Duodenal mucosa (tissue), 2 donors: Measurements from ENCODE around the gene NDP.

Source experiments
- H3K27ac ChIP-seq: one replicate; pipeline ENCODE4 v1.7.0; 2013; ENCODE audit warnings: low read depth, low read length
- H3K27me3 ChIP-seq, 2 donors: one replicate each; pipeline ENCODE4 v1.7.0; 2013; ENCODE audit warnings: low read length in 2 of 2, control low read depth in 1 of 2; ENCODE audit not compliant: insufficient read depth in 2 of 2, control insufficient read depth in 1 of 2
- H3K36me3 ChIP-seq, 2 donors: one replicate each; pipeline ENCODE4 v1.7.0; 2013; ENCODE audit warnings: low read length in 2 of 2, control low read depth in 1 of 2; ENCODE audit not compliant: insufficient read depth in 2 of 2, control insufficient read depth in 1 of 2
- H3K4me1 ChIP-seq, 2 donors: one replicate each; pipeline ENCODE4 v1.7.0; 2013; ENCODE audit warnings: low read length in 2 of 2, control low read depth in 1 of 2; ENCODE audit not compliant: insufficient read depth in 2 of 2, control insufficient read depth in 1 of 2
- H3K4me3 ChIP-seq, 2 donors: one replicate each; pipeline ENCODE4 v1.7.0; 2013; ENCODE audit warnings: low read length in 2 of 2, low read depth in 1 of 2
- H3K9ac ChIP-seq, 2 donors: one replicate each; pipeline ENCODE4 v1.7.0; 2013; ENCODE audit warnings: low read length in 2 of 2, low read depth in 1 of 2
- H3K9me3 ChIP-seq, 2 donors: one replicate each; pipeline ENCODE4 v1.7.0; 2013; ENCODE audit warnings: low read length in 2 of 2, control low read depth in 1 of 2; ENCODE audit not compliant: control insufficient read depth in 1 of 2

The NDP gene

GRCh38 chrX:43973249-43974099 lies at the start of gene NDP:
NDP (minus strand) TSS chrX:43973390; CDS start chrX:43958645, 14,745 bp downstream.
- H3K9me3 ChIP-seq = no peaks in the 10 kb centered on the region
- no peak within 1 kb of the TSS for H3K27ac ChIP-seq
- no peaks in the 10 kb centered on the region for H3K36me3 ChIP-seq
- peaks cover 0 to 7% of the 10 kb centered on the region in 2 donors for H3K4me1 ChIP-seq
- H3K27me3 ChIP-seq = peaks cover 0 to 3% of the 10 kb centered on the region in 2 donors
- peak within 1 kb of the TSS; percentile 34 to 47 for H3K4me3 ChIP-seq
- H3K9ac ChIP-seq = no peak within 1 kb of the TSS

GRCh38 chrX:44022964-44023363 lies 49.8 kb upstream of the NDP start:
- Histone ChIP-seq H3K9me3 (no peaks in the 10 kb centered on the region), H3K27ac (no peak overlapping the region), H3K4me3 (no peak overlapping the region), H3K9ac (no peak overlapping the region), H3K27me3 (no peaks in the 10 kb centered on the region), H3K4me1 (no peaks in the 10 kb centered on the region), H3K36me3 (no peaks in the 10 kb centered on the region)

GRCh38 chrX:44020693-44021092 lies 47.5 kb upstream of the NDP start:
- no peaks in the 10 kb centered on the region for H3K36me3 ChIP-seq
- no peaks in the 10 kb centered on the region for H3K9me3 ChIP-seq
- H3K27me3 ChIP-seq = no peaks in the 10 kb centered on the region
- no peak overlapping the region for H3K4me3 ChIP-seq
- no peak overlapping the region for H3K9ac ChIP-seq
- no peaks in the 10 kb centered on the region for H3K4me1 ChIP-seq
- no peak overlapping the region for H3K27ac ChIP-seq

GRCh38 chrX:44019911-44020310 lies 46.7 kb upstream of the NDP start:
- H3K27ac ChIP-seq = no peak overlapping the region
- H3K9me3 ChIP-seq = no peaks in the 10 kb centered on the region
- no peaks in the 10 kb centered on the region for H3K36me3 ChIP-seq

GRCh38 chrX:44017676-44018075 lies 44.5 kb upstream of the NDP start:
- H3K27ac ChIP-seq = no peak overlapping the region
- H3K36me3 ChIP-seq = no peaks in the 10 kb centered on the region
- no peaks in the 10 kb centered on the region for H3K4me1 ChIP-seq
- no peak overlapping the region for H3K9ac ChIP-seq
- no peaks in the 10 kb centered on the region for H3K27me3 ChIP-seq
- H3K4me3 ChIP-seq = no peak overlapping the region
- H3K9me3 ChIP-seq = no peaks in the 10 kb centered on the region

More at GRCh38 chrX:44019911-44020310, 46.7 kb upstream of the NDP start:
- Histone ChIP-seq H3K4me1 (no peaks in the 10 kb centered on the region), H3K4me3 (no peak overlapping the region), H3K27me3 (no peaks in the 10 kb centered on the region), H3K9ac (no peak overlapping the region)

GRCh38 chrX:44016906-44017305 lies 43.7 kb upstream of the NDP start:
- no peaks in the 10 kb centered on the region for H3K27me3 ChIP-seq
- H3K36me3 ChIP-seq = no peaks in the 10 kb centered on the region
- no peak overlapping the region for H3K9ac ChIP-seq
- H3K4me1 ChIP-seq = no peaks in the 10 kb centered on the region
- H3K27ac ChIP-seq = no peak overlapping the region
- H3K9me3 ChIP-seq = no peaks in the 10 kb centered on the region
- H3K4me3 ChIP-seq = no peak overlapping the region

- no peak overlapping the region for H3K27ac ChIP-seq
- no peaks in the 10 kb centered on the region for H3K36me3 ChIP-seq
- H3K4me3 ChIP-seq = no peak overlapping the region
- H3K27me3 ChIP-seq = no peaks in the 10 kb centered on the region
- H3K4me1 ChIP-seq = no peaks in the 10 kb centered on the region
- H3K9me3 ChIP-seq = no peaks in the 10 kb centered on the region
- H3K9ac ChIP-seq = no peak overlapping the region
Observed at GRCh38 chrX:44012484-44013096, 39.4 kb upstream of the NDP start.

GRCh38 chrX:44011506-44011905 lies 38.3 kb upstream of the NDP start:
- Histone ChIP-seq H3K9me3 (no peaks in the 10 kb centered on the region), H3K4me1 (no peaks in the 10 kb centered on the region), H3K27me3 (no peaks in the 10 kb centered on the region), H3K36me3 (no peaks in the 10 kb centered on the region), H3K27ac (no peak overlapping the region), H3K9ac (no peak overlapping the region), H3K4me3 (no peak overlapping the region)

- Histone ChIP-seq H3K27ac (no peak overlapping the region), H3K27me3 (no peaks in the 10 kb centered on the region), H3K36me3 (no peaks in the 10 kb centered on the region), H3K4me3 (no peak overlapping the region), H3K9ac (no peak overlapping the region), H3K4me1 (no peaks in the 10 kb centered on the region), H3K9me3 (no peaks in the 10 kb centered on the region)
Observed at GRCh38 chrX:44010626-44011025, 37.4 kb upstream of the NDP start.

- H3K27ac ChIP-seq = no peak overlapping the region
- H3K9ac ChIP-seq = no peak overlapping the region
- no peaks in the 10 kb centered on the region for H3K9me3 ChIP-seq
- no peaks in the 10 kb centered on the region for H3K4me1 ChIP-seq
- no peak overlapping the region for H3K4me3 ChIP-seq
- no peaks in the 10 kb centered on the region for H3K27me3 ChIP-seq
- no peaks in the 10 kb centered on the region for H3K36me3 ChIP-seq
Observed at GRCh38 chrX:44006081-44006480, 32.9 kb upstream of the NDP start.
